Amniotic epithelial cell (primary cell): ENCODE measurements around the gene KRT20.
"Not testable (repeated sequence)": the region's sequence is repeated elsewhere in the genome, so short reads cannot be mapped to it uniquely, and the experiment has no call there.

ENCODE experiments used
- DNase-seq: peaks from one replicate; pipeline ENCODE4 v3.0.0-alpha.2; 2010; ENCODE audit warnings: low read depth

The KRT20 gene

GRCh38 chr17:40884708-40885512 lies at the start of gene KRT20:
Gene KRT20, minus strand, starts transcription at chr17:40885242. Its CDS starts 57 bp downstream, at chr17:40885185.
- DNase-seq: no peak

GRCh38 chr17:40932608-40933007 lies 47.6 kb upstream of the KRT20 start:
- DNase-seq: no peak

- peak; percentile 50 for DNase-seq
Observed at GRCh38 chr17:40931311-40931710, 46.3 kb upstream of the KRT20 start.

- DNase-seq: no peak
Observed at GRCh38 chr17:40926341-40926740, 41.3 kb upstream of the KRT20 start.

- DNase-seq: peak; percentile 82
Observed at GRCh38 chr17:40922239-40922638, 37.2 kb upstream of the KRT20 start.

GRCh38 chr17:40921026-40921425 lies 36.0 kb upstream of the KRT20 start:
- DNase-seq: no peak

GRCh38 chr17:40917116-40917515 lies 32.1 kb upstream of the KRT20 start:
- not testable (repeated sequence) for DNase-seq

GRCh38 chr17:40916366-40916765 lies 31.3 kb upstream of the KRT20 start:
- DNase-seq: no peak

- DNase-seq: peak; percentile 55
Observed at GRCh38 chr17:40915721-40916256, 30.7 kb upstream of the KRT20 start.

- DNase-seq: peak; percentile 96
Observed at GRCh38 chr17:40915199-40915661, 30.2 kb upstream of the KRT20 start.

- DNase-seq: no peak
Observed at GRCh38 chr17:40914075-40914855, 29.2 kb upstream of the KRT20 start.

- DNase-seq: no peak
Observed at GRCh38 chr17:40912486-40913210, 27.6 kb upstream of the KRT20 start.

GRCh38 chr17:40910441-40910841 lies 25.4 kb upstream of the KRT20 start:
- peak; percentile 80 for DNase-seq

GRCh38 chr17:40909755-40910154 lies 24.7 kb upstream of the KRT20 start:
- peak; percentile 91 for DNase-seq

- peak; percentile 95 for DNase-seq
Observed at GRCh38 chr17:40909351-40909750, 24.3 kb upstream of the KRT20 start.

GRCh38 chr17:40906613-40907012 lies 21.6 kb upstream of the KRT20 start:
- no peak for DNase-seq

GRCh38 chr17:40905370-40905769 lies 20.3 kb upstream of the KRT20 start:
- no peak for DNase-seq

- DNase-seq: peak; percentile 79
Observed at GRCh38 chr17:40903129-40903847, 18.2 kb upstream of the KRT20 start.

GRCh38 chr17:40902498-40902897 lies 17.5 kb upstream of the KRT20 start:
- no peak for DNase-seq

- peak; percentile 16 for DNase-seq
Observed at GRCh38 chr17:40901981-40902474, 17.0 kb upstream of the KRT20 start.

GRCh38 chr17:40900809-40901356 lies 15.8 kb upstream of the KRT20 start:
- DNase-seq: no peak
